ENCODE data around the gene LNX1.

Gene LNX1

GRCh38 chr4:53551958-53552357 lies 39.3 kb downstream of the LNX1 start:
- in situ Hi-C loops (cut with MboI; ENCODE audit: low sequenced_read_pairs, unreplicated experiment) = no loop called here
- no peak for DNase-seq (ENCODE audit: low spot score)
- TF ChIP-seq CTCF (IDR thresholded peaks at IDR 0.05; ENCODE audit: borderline replicate concordance, control extremely low read depth, extremely low read depth, insufficient read depth, missing control alignments) = no peak

GRCh38 chr4:53551281-53551864 lies 39.9 kb downstream of the LNX1 start:
- in situ Hi-C loops (cut with MboI; ENCODE audit: low sequenced_read_pairs, unreplicated experiment) = no loop called here
- no peak for TF ChIP-seq CTCF (IDR thresholded peaks at IDR 0.05; ENCODE audit: borderline replicate concordance, control extremely low read depth, extremely low read depth, insufficient read depth, missing control alignments)

DNA sequence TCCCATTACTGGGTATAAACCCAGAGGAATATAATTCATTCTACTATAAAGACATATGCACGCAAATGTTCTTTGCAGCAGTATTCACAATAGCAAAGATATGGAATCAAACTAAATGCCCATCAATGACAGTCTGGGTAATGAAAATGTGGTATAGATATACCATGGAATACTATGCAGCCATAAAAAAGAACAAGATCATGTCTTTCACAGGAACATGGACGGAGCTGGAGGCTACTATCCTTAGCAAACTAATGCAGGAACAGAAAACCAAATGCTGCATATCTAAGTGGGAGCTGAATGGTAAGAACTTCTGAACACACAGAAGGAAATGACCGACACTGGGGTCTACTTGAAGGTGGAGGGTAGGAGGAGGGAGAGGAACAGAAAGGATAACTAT lies 42.6 kb downstream of the LNX1 start:
- TF ChIP-seq CTCF (IDR thresholded peaks at IDR 0.05; ENCODE audit: borderline replicate concordance, control extremely low read depth, extremely low read depth, insufficient read depth, missing control alignments) = no peak
- in situ Hi-C loops (cut with MboI; ENCODE audit: low sequenced_read_pairs, unreplicated experiment) = no loop called here

More at GRCh38 chr4:53551281-53551864, 39.9 kb downstream of the LNX1 start:
- no peak for DNase-seq (ENCODE audit: low spot score)

GRCh38 chr4:53547983-53548382 lies 43.3 kb downstream of the LNX1 start:
- TF ChIP-seq CTCF (IDR thresholded peaks at IDR 0.05; ENCODE audit: borderline replicate concordance, control extremely low read depth, extremely low read depth, insufficient read depth, missing control alignments) = no peak
- in situ Hi-C loops (cut with MboI; ENCODE audit: low sequenced_read_pairs, unreplicated experiment) = no loop called here
- no peak for DNase-seq (ENCODE audit: low spot score)

More for the DNA sequence above, 42.6 kb downstream of the LNX1 start:
- no peak for DNase-seq (ENCODE audit: low spot score)

- no peak for DNase-seq (ENCODE audit: low spot score)
- in situ Hi-C loops (cut with MboI; ENCODE audit: low sequenced_read_pairs, unreplicated experiment) = no loop called here
- no peak for TF ChIP-seq CTCF (IDR thresholded peaks at IDR 0.05; ENCODE audit: borderline replicate concordance, control extremely low read depth, extremely low read depth, insufficient read depth, missing control alignments)
These were observed 45.2 kb downstream of the LNX1 start for GRCh38 chr4:53545942-53546581.

GRCh38 chr4:53545273-53545672 lies 46.0 kb downstream of the LNX1 start:
- in situ Hi-C loops (cut with MboI; ENCODE audit: low sequenced_read_pairs, unreplicated experiment) = no loop called here
- no peak for DNase-seq (ENCODE audit: low spot score)
- TF ChIP-seq CTCF (IDR thresholded peaks at IDR 0.05; ENCODE audit: borderline replicate concordance, control extremely low read depth, extremely low read depth, insufficient read depth, missing control alignments) = no peak
